ENCODE results near the gene SEC14L2.

GRCh38 chr22:30404307-30404706 is 7.5 kb downstream of the SEC14L2 start:
- no peak for TF ChIP-seq CTCF (IDR thresholded peaks at IDR 0.05; ENCODE audit: insufficient read depth, low read depth, low read length)
- no peak for TF ChIP-seq EZH2 (IDR thresholded peaks at IDR 0.05; ENCODE audit: insufficient read depth, low read length)

Measured in astrocyte (in vitro differentiated cells and primary cell).